GM18870 (cell line): Measurements from ENCODE around the gene MRPS7.
A peak's percentile ranks its signal among the peaks of the same experiment; 100 is the strongest.
"Not testable (repeated sequence)": the region's sequence is repeated elsewhere in the genome, so short reads cannot be mapped to it uniquely, and the experiment has no call there.

ENCODE experiments used
- ATAC-seq: cut with Tn5 transposase; IDR thresholded peaks from one replicate; pipeline ENCODE4 v1.9.1; 2021; ENCODE audit warnings: moderate library complexity; ENCODE audit not compliant: unreplicated experiment

MRPS7 gene

DNA sequence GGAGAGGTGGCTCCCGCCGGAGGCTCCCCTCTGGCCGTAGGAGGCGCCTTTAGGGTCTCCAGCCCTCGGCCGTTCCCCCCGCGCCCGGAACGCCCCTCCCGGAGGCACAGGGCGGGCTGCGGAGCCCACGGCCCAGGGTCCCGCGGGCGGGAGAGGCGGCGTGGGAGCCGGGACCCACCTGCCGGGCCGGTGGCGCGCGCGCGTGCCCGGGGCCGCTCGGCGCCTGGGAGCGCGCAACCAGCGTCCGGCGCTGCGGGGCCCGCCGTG is 9.2 kb downstream of the MRPS7 start, which contains the start of gene MIF4GD:
Gene MIF4GD, minus strand, starts transcription at position 266 of the 267 bp plus-strand sequence. CDS start 1,036 bp downstream, outside the sequence.
- ATAC-seq = no peak

DNA sequence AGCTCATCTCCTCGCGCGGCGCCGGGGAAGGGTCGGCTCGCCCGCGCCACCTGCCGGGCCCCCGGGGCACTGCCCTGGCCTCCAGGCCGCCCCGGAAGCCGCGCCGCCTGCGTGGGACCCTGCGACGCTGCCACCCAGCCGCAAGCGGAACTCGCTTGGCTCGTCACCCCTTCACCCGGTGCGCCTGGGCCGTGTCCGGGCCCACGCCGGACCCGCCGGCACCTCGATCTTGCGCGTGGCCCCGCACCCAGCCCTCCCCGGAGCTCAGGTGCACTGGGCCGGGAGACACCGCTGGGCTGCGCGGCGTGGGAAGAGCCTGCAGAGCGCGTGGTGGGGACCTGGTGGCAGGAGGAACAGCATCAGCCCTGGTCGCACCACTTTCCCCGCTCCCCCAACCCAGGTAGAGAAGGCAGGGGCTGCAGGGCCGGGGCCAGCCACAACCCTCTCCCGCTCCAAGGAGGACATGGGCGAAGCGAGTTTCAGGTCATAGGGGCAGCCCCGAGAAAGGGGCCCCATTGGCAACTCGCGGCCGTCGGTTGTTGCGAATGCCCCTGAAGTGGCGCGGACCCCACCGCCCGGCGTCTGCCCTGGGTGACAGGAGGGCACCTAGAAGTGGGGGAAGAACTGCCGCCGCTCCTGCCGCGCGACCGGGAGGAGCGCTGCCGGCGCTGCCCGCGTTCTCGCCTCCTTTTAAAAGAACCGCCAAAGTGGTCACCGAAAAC is 9.7 kb downstream of the MRPS7 start:
- no peak for ATAC-seq

- ATAC-seq = no peak
These were observed 10.5 kb downstream of the MRPS7 start for GRCh38 chr17:75271955-75272847.

- no peak for ATAC-seq
These were observed 11.1 kb downstream of the MRPS7 start for GRCh38 chr17:75272848-75273184.

DNA sequence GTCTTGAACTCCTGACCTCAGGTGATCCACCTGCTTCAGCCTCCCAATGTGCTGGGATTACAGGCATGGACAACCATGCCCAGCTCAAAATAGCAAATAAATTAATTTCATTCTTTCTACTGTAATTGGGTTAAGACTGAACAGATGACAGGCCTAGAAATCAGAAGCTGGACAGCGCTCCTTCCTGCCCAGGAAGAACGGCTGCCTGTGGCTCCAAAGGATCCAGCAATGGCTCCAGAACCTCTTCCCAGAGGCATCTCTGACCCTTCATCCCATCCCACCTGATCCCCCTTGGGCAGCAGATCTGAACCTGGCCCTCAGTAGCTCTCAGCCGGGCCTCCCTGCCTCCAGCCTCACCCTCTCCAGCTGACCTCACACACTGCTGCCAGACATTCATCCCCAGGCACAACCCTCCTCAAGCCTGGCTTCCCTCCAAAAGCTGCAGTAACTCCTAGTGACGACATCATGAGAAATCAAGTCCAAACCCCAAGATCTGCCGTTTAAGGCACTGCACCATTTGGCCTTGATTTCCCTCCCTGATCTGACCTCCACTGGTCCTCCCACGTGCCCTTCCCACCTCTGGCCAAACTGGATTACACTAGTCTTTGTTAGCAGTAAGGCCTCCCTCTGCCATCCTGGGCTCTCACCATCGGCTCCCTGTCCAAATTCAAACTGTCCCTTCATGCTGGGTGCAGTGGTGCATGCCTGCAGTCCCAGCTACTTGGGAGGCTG is 12.5 kb downstream of the MRPS7 start:
- ATAC-seq = no peak

- ATAC-seq = no peak
These were observed 16.0 kb downstream of the MRPS7 start for GRCh38 chr17:75277664-75278071.

DNA sequence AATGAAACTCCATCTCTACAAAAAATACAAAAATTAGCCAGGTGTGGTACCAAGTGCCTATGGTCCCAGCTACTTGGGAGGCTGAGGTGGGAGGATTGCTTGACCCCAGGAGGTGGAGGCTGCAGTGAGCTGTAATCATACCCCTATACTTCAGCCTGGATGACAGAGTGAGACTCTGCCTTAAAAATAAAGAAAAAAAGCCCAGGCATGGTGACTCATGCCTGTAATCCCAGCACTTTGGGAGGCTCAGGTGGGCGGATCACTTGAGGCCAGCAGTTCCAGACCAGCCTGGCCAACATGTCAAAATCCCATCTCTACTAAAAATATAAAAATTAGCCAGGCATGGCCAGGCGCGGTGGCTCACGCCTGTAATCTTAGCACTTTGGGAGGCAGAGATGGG is 18.5 kb downstream of the MRPS7 start:
- not testable (repeated sequence) for ATAC-seq

DNA sequence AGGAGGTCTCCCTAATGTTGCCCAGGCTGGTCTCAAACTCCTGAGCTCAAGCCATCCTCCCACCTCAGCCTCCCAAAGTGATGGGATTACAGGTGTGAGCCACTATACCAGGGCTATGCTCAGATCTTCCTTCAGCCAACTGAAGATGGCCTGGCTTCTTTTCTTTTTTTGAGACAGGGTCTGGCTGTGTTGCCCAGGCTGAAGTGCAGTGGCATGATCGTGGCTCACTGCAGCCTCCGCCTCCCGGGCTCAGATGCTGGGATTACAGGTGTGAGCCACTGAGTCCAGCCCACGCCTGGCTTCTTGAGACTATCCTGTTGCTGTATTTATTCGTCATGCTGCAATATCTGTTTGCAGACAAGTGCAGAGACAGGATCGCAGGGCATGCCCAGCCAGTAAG is 23.4 kb downstream of the MRPS7 start:
- no peak for ATAC-seq

DNA sequence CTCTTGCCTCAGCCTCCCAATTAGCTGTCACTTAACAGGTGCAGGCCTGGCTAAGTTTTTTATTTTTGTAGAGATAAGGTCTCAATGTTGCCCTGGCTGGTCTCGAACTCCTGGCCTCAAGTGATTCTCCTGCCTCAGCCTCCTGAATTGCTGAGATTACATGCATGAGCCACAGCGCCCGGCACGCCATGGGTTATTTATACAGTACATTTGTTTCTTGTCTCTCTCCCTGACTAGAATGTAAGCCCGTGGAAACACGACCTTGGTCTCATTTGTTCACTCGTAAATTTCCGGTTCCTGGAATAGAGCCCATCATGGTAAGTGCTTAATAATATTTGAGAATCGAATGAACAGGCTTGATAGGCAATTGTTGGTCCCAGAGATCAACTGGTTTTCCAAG is 25.5 kb downstream of the MRPS7 start:
- no peak for ATAC-seq

GRCh38 chr17:75288359-75288758 is 26.7 kb downstream of the MRPS7 start:
- ATAC-seq = no peak

- ATAC-seq = peak; percentile 14
These were observed 27.1 kb downstream of the MRPS7 start for GRCh38 chr17:75288770-75289114.

- peak; percentile 86 for ATAC-seq
These were observed 27.6 kb downstream of the MRPS7 start, which contains the start of gene SLC25A19 for GRCh38 chr17:75289115-75289831. Gene SLC25A19 (minus strand): TSS chr17:75289433. CDS start chr17:75286764, 2,669 bp downstream.

DNA sequence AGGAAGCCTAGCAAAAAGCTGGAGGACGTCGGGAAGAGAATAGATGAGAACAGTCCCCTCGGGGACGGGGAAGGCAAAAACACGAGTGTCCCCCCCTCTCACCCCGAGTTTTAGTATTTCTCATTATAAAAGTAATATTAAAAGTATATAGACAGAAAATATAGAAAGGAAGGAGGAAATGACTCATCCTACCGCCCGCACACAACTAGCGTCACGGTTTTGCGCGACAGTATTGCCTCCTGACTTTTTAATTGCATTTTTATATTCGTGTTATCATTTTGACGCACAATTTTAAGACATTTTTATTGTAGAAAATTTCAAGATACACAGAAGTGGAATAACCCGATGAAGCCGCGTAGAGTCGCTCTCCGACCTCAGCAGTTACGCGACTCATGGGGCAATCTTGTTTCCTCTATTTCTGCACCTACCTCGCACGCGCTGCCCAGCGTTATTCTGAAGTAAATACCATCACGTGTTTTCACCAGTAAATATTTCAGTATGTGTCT is 28.2 kb downstream of the MRPS7 start:
- ATAC-seq = peak; percentile 6

GRCh38 chr17:75292810-75293448 is 31.2 kb downstream of the MRPS7 start:
- ATAC-seq = not testable (repeated sequence)

DNA sequence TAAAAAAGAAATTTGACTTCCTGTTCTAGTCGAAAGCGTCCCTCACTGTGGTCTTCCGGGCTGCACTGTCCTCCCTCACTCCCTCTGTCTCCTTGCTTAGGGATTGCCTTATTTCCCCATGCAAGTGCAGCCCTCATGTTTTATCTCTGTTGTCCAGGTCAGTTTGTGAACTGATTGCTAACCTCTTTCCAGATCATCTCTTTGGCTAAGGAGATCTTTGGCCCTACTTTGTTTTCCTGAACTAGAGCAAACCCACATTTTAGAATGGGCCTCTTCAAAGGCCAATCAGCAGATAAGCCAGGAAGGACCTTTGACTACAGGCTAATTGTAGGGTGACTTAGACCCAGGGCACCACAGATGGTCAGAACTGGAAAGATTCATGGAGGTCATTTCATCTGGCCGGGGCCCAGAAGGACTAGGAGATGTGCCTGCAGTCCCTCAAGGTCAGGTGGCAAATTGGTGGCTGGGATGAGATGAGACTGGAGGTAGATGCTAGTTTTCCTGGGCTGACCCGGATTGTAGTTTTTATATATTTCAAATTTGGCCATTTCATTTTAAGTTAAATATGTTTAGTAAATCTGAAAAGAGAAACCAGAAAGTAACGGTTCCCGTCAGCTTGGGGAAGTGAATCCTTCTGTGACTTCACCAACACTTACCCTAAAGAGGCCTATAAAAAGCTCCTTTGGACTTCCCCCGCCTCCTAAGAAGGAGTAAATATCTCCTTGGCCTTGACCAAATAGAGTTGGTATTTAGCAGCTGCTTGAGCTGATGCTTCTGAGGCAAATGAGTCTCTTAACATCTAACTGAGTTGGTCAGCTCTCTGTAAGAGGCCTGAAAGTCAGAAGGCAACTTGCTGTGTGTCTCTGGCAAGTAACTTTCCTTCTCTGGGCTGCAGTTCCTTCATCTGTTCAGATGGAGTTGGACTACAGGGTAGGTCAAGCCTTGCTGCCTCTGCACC is 33.8 kb downstream of the MRPS7 start:
- peak; percentile 51 for ATAC-seq

- ATAC-seq = no peak
These were observed 38.6 kb downstream of the MRPS7 start for GRCh38 chr17:75300280-75300679.

- no peak for ATAC-seq
These were observed 39.4 kb downstream of the MRPS7 start for GRCh38 chr17:75301049-75301448.

DNA sequence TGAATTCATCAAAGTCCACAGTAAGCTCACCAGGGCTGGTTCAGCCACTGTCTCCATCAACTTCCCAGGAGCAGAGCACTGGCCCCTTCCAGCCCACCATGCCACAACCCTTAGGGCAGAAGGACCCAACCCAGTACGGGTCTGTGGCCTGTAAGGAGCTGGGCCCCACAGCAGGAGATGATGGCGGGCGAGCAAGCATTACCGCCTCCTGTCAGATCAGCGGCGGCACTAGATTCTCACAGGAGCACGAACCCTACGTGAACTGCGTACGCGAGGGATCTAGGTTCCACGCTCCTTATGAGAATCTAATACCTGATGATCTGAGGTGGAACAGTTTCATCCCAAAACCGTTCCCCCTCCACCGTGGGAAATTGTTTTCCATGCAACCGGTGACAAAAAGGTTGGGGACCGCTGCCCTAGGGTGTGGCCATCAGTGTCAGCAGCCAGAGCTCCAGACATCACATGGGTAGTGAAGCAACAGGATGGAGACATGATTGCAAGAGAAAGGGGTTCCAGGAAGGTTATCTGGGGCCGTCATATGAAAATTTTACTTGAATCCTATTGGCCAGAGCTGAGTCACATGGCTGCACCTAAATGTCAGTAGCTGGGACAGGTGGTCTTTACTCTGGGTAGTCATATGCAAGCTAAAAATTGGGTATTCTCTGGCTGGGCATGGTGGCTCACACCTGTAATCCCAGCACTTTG is 40.0 kb downstream of the MRPS7 start:
- ATAC-seq = no peak
